SK-N-SH (cell line): ENCODE results near the gene SMARCC2.

Experiments used
- CTCF ChIP-seq: fragments of 200-600 bp; sonication (generic); IDR thresholded peaks from 2 replicates; pipeline ENCODE4 v1.6.1; 2017; ENCODE audit warnings: antibody characterized with exemption, mild to moderate bottlenecking, moderate library complexity
- FOXJ3 ChIP-seq: sonication (generic); formaldehyde crosslinking; IDR thresholded peaks from 2 replicates; pipeline ENCODE4 v1.5.1; 2020; ENCODE audit warnings: mild to moderate bottlenecking, missing genetic modification reagents
- MAX ChIP-seq: IDR thresholded peaks from 2 replicates; pipeline ENCODE4 v1.4.0; 2012; ENCODE audit warnings: low read depth
- NRF1 ChIP-seq: IDR thresholded peaks from 2 replicates; pipeline ENCODE4 v1.6.1; 2012; ENCODE audit warnings: low read depth, mild to moderate bottlenecking, low read length
- RAD21 ChIP-seq: IDR thresholded peaks from 2 replicates; pipeline ENCODE4 v1.6.1; 2012; ENCODE audit warnings: mild to moderate bottlenecking, low read length
- RCOR1 ChIP-seq: fragments of 150-350 bp; IDR thresholded peaks from 2 replicates; pipeline ENCODE4 v1.6.1; 2017; ENCODE audit warnings: antibody characterized with exemption, low read length
- RFX5 ChIP-seq: IDR thresholded peaks from 2 replicates; pipeline ENCODE4 v1.6.1; 2012; ENCODE audit warnings: mild to moderate bottlenecking, improper control_type of control experiment, low read length
- TEAD4 ChIP-seq: IDR thresholded peaks from 2 replicates; pipeline ENCODE4 v1.4.0; 2012; ENCODE audit warnings: mild to moderate bottlenecking, borderline replicate concordance; ENCODE audit not compliant: insufficient read depth
- USF1 ChIP-seq: IDR thresholded peaks from 2 replicates; pipeline ENCODE4 v1.4.0; 2012; ENCODE audit warnings: low read depth, borderline replicate concordance
- YY1 ChIP-seq: IDR thresholded peaks from 2 replicates; pipeline ENCODE4 v1.4.0; 2012; ENCODE audit warnings: low read depth, mild to moderate bottlenecking

DNA sequence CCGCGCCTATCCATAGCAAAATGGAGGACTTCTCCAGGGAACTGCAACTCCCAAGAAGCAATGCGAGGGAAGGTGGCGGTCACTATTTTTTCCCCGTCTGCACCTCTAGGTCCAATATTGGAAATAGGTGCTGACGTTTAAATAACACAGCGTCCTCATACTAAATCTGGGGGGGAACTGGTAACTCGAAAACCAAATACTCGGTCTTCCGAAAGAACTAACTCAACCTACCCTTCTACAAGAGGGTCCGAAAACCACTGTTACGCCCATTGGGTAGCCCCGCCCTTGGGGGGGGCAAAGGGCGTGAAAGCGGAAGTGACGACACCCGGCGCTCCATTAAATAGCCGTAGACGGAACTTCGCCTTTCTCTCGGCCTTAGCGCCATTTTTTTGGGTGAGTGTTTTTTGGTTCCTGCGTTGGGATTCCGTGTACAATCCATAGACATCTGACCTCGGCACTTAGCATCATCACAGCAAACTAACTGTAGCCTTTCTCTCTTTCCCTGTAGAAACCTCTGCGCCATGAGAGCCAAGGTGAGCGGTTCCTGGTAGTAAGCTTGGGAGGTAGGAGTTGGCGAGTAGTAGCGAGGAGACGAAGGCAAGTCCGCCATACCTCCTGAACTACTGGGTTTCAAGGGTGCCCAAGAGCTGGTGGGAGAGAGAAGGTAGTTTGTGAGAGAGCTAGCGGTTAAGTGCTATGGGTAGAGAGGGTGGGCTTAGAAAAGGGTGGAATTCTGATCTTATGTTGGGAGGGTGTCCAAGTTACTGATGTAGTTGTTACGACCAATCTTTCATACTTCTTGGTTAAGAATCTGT, 72.8 kb downstream of the SMARCC2 start, which contains the start of gene RPL41:
- TF ChIP-seq TEAD4, result no peak
- TF ChIP-seq RCOR1, result no peak
- peak; percentile 91 for TF ChIP-seq YY1
- TF ChIP-seq NRF1, result no peak
- TF ChIP-seq RAD21, result no peak
- TF ChIP-seq CTCF, result no peak
- TF ChIP-seq USF1, result no peak
- no peak; the same call in 1 of the 2 replicates for TF ChIP-seq RFX5
- TF ChIP-seq MAX, result peak; percentile 93
- TF ChIP-seq FOXJ3, result no peak
